ENCODE measurements around the gene SH3BP5.

SH3BP5 gene

GRCh38 chr3:15346516-15346915 is 14.1 kb upstream of the SH3BP5 start:
- no peak overlapping the region for H3K9ac ChIP-seq (ENCODE audit: low read depth, low read length)
- no peaks in the 10 kb centered on the region for H3K27me3 ChIP-seq (ENCODE audit: insufficient read depth, low read length)
- no peak overlapping the region for H3K4me3 ChIP-seq (ENCODE audit: low read length)
- no peaks in the 10 kb centered on the region for H3K9me3 ChIP-seq (ENCODE audit: insufficient read depth, low read depth, low read length)
- 98% methylated on average over 2 of the region's 2 CpGs for WGBS
- H3K27ac ChIP-seq (ENCODE audit: low read depth, low read length), result no peak overlapping the region
- no peaks in the 10 kb centered on the region for H3K4me1 ChIP-seq (ENCODE audit: insufficient read depth, low read length)
- H3K36me3 ChIP-seq (ENCODE audit: insufficient read depth, low read length), result no peaks in the 10 kb centered on the region

- Histone ChIP-seq H3K27ac (ENCODE audit: low read depth, low read length) (no peak overlapping the region), H3K36me3 (ENCODE audit: insufficient read depth, low read length) (no peaks in the 10 kb centered on the region), H3K9ac (ENCODE audit: low read depth, low read length) (no peak overlapping the region), H3K9me3 (ENCODE audit: insufficient read depth, low read depth, low read length) (no peaks in the 10 kb centered on the region), H3K27me3 (ENCODE audit: insufficient read depth, low read length) (no peaks in the 10 kb centered on the region), H3K4me3 (ENCODE audit: low read length) (no peak overlapping the region), H3K4me1 (ENCODE audit: insufficient read depth, low read length) (no peaks in the 10 kb centered on the region)
- 97% methylated on average over 4 of the region's 4 CpGs for WGBS
Observed at GRCh38 chr3:15345608-15346137, 13.3 kb upstream of the SH3BP5 start.

GRCh38 chr3:15345066-15345607 is 12.8 kb upstream of the SH3BP5 start:
- no peaks in the 10 kb centered on the region for H3K27me3 ChIP-seq (ENCODE audit: insufficient read depth, low read length)
- H3K4me1 ChIP-seq (ENCODE audit: insufficient read depth, low read length), result no peaks in the 10 kb centered on the region
- H3K27ac ChIP-seq (ENCODE audit: low read depth, low read length), result no peak overlapping the region
- H3K4me3 ChIP-seq (ENCODE audit: low read length), result no peak overlapping the region
- H3K36me3 ChIP-seq (ENCODE audit: insufficient read depth, low read length), result no peaks in the 10 kb centered on the region
- no peak overlapping the region for H3K9ac ChIP-seq (ENCODE audit: low read depth, low read length)
- WGBS, result 87% methylated on average over 4 of the region's 4 CpGs
- no peaks in the 10 kb centered on the region for H3K9me3 ChIP-seq (ENCODE audit: insufficient read depth, low read depth, low read length)

GRCh38 chr3:15342945-15343344 is 10.6 kb upstream of the SH3BP5 start:
- no peaks in the 10 kb centered on the region for H3K36me3 ChIP-seq (ENCODE audit: insufficient read depth, low read length)
- no peak overlapping the region for H3K4me3 ChIP-seq (ENCODE audit: low read length)
- no peaks in the 10 kb centered on the region for H3K4me1 ChIP-seq (ENCODE audit: insufficient read depth, low read length)
- no peak overlapping the region for H3K27ac ChIP-seq (ENCODE audit: low read depth, low read length)
- WGBS, result 91% methylated on average over 1 of the region's 1 CpG
- H3K9me3 ChIP-seq (ENCODE audit: insufficient read depth, low read depth, low read length), result no peaks in the 10 kb centered on the region
- H3K27me3 ChIP-seq (ENCODE audit: insufficient read depth, low read length), result no peaks in the 10 kb centered on the region
- no peak overlapping the region for H3K9ac ChIP-seq (ENCODE audit: low read depth, low read length)

GRCh38 chr3:15342246-15342645 is 9.9 kb upstream of the SH3BP5 start:
- H3K4me3 ChIP-seq (ENCODE audit: low read length), result no peak overlapping the region
- 89% methylated on average over 3 of the region's 3 CpGs for WGBS

GRCh38 chr3:15341030-15341726 is 8.8 kb upstream of the SH3BP5 start:
- WGBS, result 89% methylated on average over 5 of the region's 6 CpGs
- Histone ChIP-seq H3K4me1 (ENCODE audit: insufficient read depth, low read length) (no peaks in the 10 kb centered on the region), H3K9me3 (ENCODE audit: insufficient read depth, low read depth, low read length) (no peaks in the 10 kb centered on the region), H3K27ac (ENCODE audit: low read depth, low read length) (no peak overlapping the region), H3K9ac (ENCODE audit: low read depth, low read length) (no peak overlapping the region), H3K36me3 (ENCODE audit: insufficient read depth, low read length) (no peaks in the 10 kb centered on the region), H3K4me3 (ENCODE audit: low read length) (no peak overlapping the region), H3K27me3 (ENCODE audit: insufficient read depth, low read length) (no peaks in the 10 kb centered on the region)

More at GRCh38 chr3:15342246-15342645, 9.9 kb upstream of the SH3BP5 start:
- Histone ChIP-seq H3K9ac (ENCODE audit: low read depth, low read length) (no peak overlapping the region), H3K4me1 (ENCODE audit: insufficient read depth, low read length) (no peaks in the 10 kb centered on the region), H3K36me3 (ENCODE audit: insufficient read depth, low read length) (no peaks in the 10 kb centered on the region), H3K27ac (ENCODE audit: low read depth, low read length) (no peak overlapping the region), H3K9me3 (ENCODE audit: insufficient read depth, low read depth, low read length) (no peaks in the 10 kb centered on the region), H3K27me3 (ENCODE audit: insufficient read depth, low read length) (no peaks in the 10 kb centered on the region)

- H3K4me3 ChIP-seq (ENCODE audit: low read length), result no peak overlapping the region
- WGBS, result 100% methylated on average over 1 of the region's 3 CpGs
- H3K27ac ChIP-seq (ENCODE audit: low read depth, low read length), result no peak overlapping the region
- no peaks in the 10 kb centered on the region for H3K36me3 ChIP-seq (ENCODE audit: insufficient read depth, low read length)
- no peaks in the 10 kb centered on the region for H3K9me3 ChIP-seq (ENCODE audit: insufficient read depth, low read depth, low read length)
- no peaks in the 10 kb centered on the region for H3K4me1 ChIP-seq (ENCODE audit: insufficient read depth, low read length)
- no peaks in the 10 kb centered on the region for H3K27me3 ChIP-seq (ENCODE audit: insufficient read depth, low read length)
- H3K9ac ChIP-seq (ENCODE audit: low read depth, low read length), result no peak overlapping the region
Observed at GRCh38 chr3:15339786-15340215, 7.4 kb upstream of the SH3BP5 start.

- H3K9ac ChIP-seq (ENCODE audit: low read depth, low read length), result no peak overlapping the region
- no peak overlapping the region for H3K4me3 ChIP-seq (ENCODE audit: low read length)
- no peak overlapping the region for H3K27ac ChIP-seq (ENCODE audit: low read depth, low read length)
- H3K27me3 ChIP-seq (ENCODE audit: insufficient read depth, low read length), result peaks cover under 1% of the 10 kb centered on the region; the same call in 1 of the 2 replicates
- H3K36me3 ChIP-seq (ENCODE audit: insufficient read depth, low read length), result no peaks in the 10 kb centered on the region
- H3K4me1 ChIP-seq (ENCODE audit: insufficient read depth, low read length), result no peaks in the 10 kb centered on the region
- H3K9me3 ChIP-seq (ENCODE audit: insufficient read depth, low read depth, low read length), result no peaks in the 10 kb centered on the region
- WGBS, result 95% methylated on average over 1 of the region's 2 CpGs
Observed at GRCh38 chr3:15339001-15339400, 6.6 kb upstream of the SH3BP5 start.

GRCh38 chr3:15337963-15338362 is 5.6 kb upstream of the SH3BP5 start:
- Histone ChIP-seq H3K36me3 (ENCODE audit: insufficient read depth, low read length) (no peaks in the 10 kb centered on the region), H3K9ac (ENCODE audit: low read depth, low read length) (no peak overlapping the region), H3K27ac (ENCODE audit: low read depth, low read length) (no peak overlapping the region), H3K27me3 (ENCODE audit: insufficient read depth, low read length) (peaks cover 11% of the 10 kb centered on the region), H3K9me3 (ENCODE audit: insufficient read depth, low read depth, low read length) (no peaks in the 10 kb centered on the region), H3K4me1 (ENCODE audit: insufficient read depth, low read length) (no peaks in the 10 kb centered on the region), H3K4me3 (ENCODE audit: low read length) (no peak overlapping the region)
- WGBS, result 100% methylated on average over 1 of the region's 1 CpG

- Histone ChIP-seq H3K36me3 (ENCODE audit: insufficient read depth, low read length) (no peaks in the 10 kb centered on the region), H3K27ac (ENCODE audit: low read depth, low read length) (no peak overlapping the region), H3K9ac (ENCODE audit: low read depth, low read length) (no peak overlapping the region), H3K4me3 (ENCODE audit: low read length) (no peak overlapping the region), H3K4me1 (ENCODE audit: insufficient read depth, low read length) (peaks cover 2% of the 10 kb centered on the region; the same call in 1 of the 2 replicates), H3K9me3 (ENCODE audit: insufficient read depth, low read depth, low read length) (no peaks in the 10 kb centered on the region), H3K27me3 (ENCODE audit: insufficient read depth, low read length) (peaks cover 26% of the 10 kb centered on the region)
- WGBS, result 93% methylated on average over 7 of the region's 7 CpGs
Observed at GRCh38 chr3:15336057-15336456, 3.7 kb upstream of the SH3BP5 start.

GRCh38 chr3:15333956-15334263 is 1.5 kb upstream of the SH3BP5 start:
- H3K9ac ChIP-seq (ENCODE audit: low read depth, low read length), result no peak overlapping the region
- no peak overlapping the region for H3K27ac ChIP-seq (ENCODE audit: low read depth, low read length)

More at GRCh38 chr3:15333956-15334263, 1.5 kb upstream of the SH3BP5 start:
- H3K36me3 ChIP-seq (ENCODE audit: insufficient read depth, low read length), result no peaks in the 10 kb centered on the region
- no peak overlapping the region for H3K4me3 ChIP-seq (ENCODE audit: low read length)
- peaks cover 16% of the 10 kb centered on the region for H3K4me1 ChIP-seq (ENCODE audit: insufficient read depth, low read length)
- no peaks in the 10 kb centered on the region for H3K9me3 ChIP-seq (ENCODE audit: insufficient read depth, low read depth, low read length)
- peaks cover 28% of the 10 kb centered on the region for H3K27me3 ChIP-seq (ENCODE audit: insufficient read depth, low read length)
